Astrocyte (in vitro differentiated cells and primary cell): ENCODE results near the gene RGR. TPM values are rescaled to one million over a fixed set of nuclear protein-coding genes. Genes with fewer than 3 reads are reported as not detected.

Experiments
- DNase-seq: peaks from one replicate; pipeline ENCODE4 v3.0.0-alpha.2; 2010; ENCODE audit warnings: low read depth
- FAIRE-seq: peaks from 2 replicates; lab custom pipeline; 2011; peaks lifted over from hg19 to GRCh38; lab: Jason Lieb, UNC
- H2AFZ ChIP-seq: 2 replicates; pipeline ENCODE4 v1.6.0; 2012; ENCODE audit warnings: low read depth, low read length, inconsistent platforms
- H3K27ac ChIP-seq: 2 replicates; pipeline ENCODE4 v1.5.1; 2011; ENCODE audit warnings: low read depth, low read length, inconsistent platforms
- H3K27me3 ChIP-seq: 2 replicates; pipeline ENCODE4 v1.6.0; 2011; ENCODE audit warnings: low read length, inconsistent platforms; ENCODE audit not compliant: insufficient read depth
- H3K36me3 ChIP-seq: 2 replicates; pipeline ENCODE4 v1.5.1; 2011; ENCODE audit warnings: low read length, inconsistent platforms; ENCODE audit not compliant: insufficient read depth
- H3K4me1 ChIP-seq: 2 replicates; pipeline ENCODE4 v1.5.1; 2011; ENCODE audit warnings: low read length, inconsistent platforms; ENCODE audit not compliant: insufficient read depth
- H3K4me2 ChIP-seq: 2 replicates; pipeline ENCODE4 v1.6.0; 2012; ENCODE audit warnings: low read length, inconsistent platforms
- H3K4me3 ChIP-seq: 2 replicates; pipeline ENCODE4 v1.5.1; 2011; ENCODE audit warnings: low read depth, mild to moderate bottlenecking, low read length, inconsistent platforms; ENCODE audit not compliant: insufficient read depth
- H3K79me2 ChIP-seq: 2 replicates; pipeline ENCODE4 v1.6.0; 2012; ENCODE audit warnings: mild to moderate bottlenecking, low read length, inconsistent platforms; ENCODE audit not compliant: insufficient read depth
- H3K9ac ChIP-seq: 2 replicates; pipeline ENCODE4 v1.6.0; 2012; ENCODE audit warnings: mild to moderate bottlenecking, low read length, inconsistent platforms
- H3K9me3 ChIP-seq: 2 replicates; pipeline ENCODE4 v1.5.1; 2012; ENCODE audit warnings: low read depth, mild to moderate bottlenecking, low read length, inconsistent platforms; ENCODE audit not compliant: insufficient read depth
- H4K20me1 ChIP-seq: 2 replicates; pipeline ENCODE4 v1.6.0; 2012; ENCODE audit warnings: low read length, inconsistent platforms; ENCODE audit not compliant: insufficient read depth
- H3K27ac Mint-ChIP-seq: one replicate; pipeline ENCODE4 v1.8.0; 2021; ENCODE audit warnings: mild to moderate bottlenecking, mixed read lengths; ENCODE audit not compliant: unreplicated experiment
- H3K27me3 Mint-ChIP-seq: one replicate; pipeline ENCODE4 v1.8.0; 2021; ENCODE audit warnings: low read depth, mixed read lengths; ENCODE audit not compliant: unreplicated experiment
- H3K36me3 Mint-ChIP-seq: one replicate; pipeline ENCODE4 v1.8.0; 2021; ENCODE audit warnings: low read depth, mixed read lengths; ENCODE audit not compliant: unreplicated experiment
- H3K4me1 Mint-ChIP-seq: one replicate; pipeline ENCODE4 v1.8.0; 2021; ENCODE audit warnings: low read depth, mixed read lengths; ENCODE audit not compliant: unreplicated experiment
- H3K4me3 Mint-ChIP-seq: one replicate; pipeline ENCODE4 v1.8.0; 2021; ENCODE audit warnings: mild to moderate bottlenecking, moderate library complexity, mixed read lengths; ENCODE audit not compliant: unreplicated experiment
- H3K9me3 Mint-ChIP-seq: one replicate; pipeline ENCODE4 v1.8.0; 2021; ENCODE audit warnings: mild to moderate bottlenecking, mixed read lengths; ENCODE audit not compliant: unreplicated experiment
- EZH2 ChIP-seq: IDR thresholded peaks from 2 replicates; pipeline ENCODE4 v1.6.1; 2012; ENCODE audit warnings: mild to moderate bottlenecking, low read length, inconsistent platforms; ENCODE audit not compliant: insufficient read depth
- total RNA-seq: library from RNA; stranded (reverse); gene quantifications from 2 replicates; pipeline ENCODE4 v1.2.1, GENCODE V29; 2021
- TF ChIP-seq, protein P1 (sequence below): IDR thresholded peaks from 2 replicates; pipeline ENCODE4 v1.5.1; 2011; ENCODE audit warnings: low read depth, mild to moderate bottlenecking, inconsistent platforms, low read length, moderate library complexity; ENCODE audit not compliant: insufficient read depth

Gene RGR
- total RNA-seq, 1 donor from 2014 or later: not detected

DNA sequence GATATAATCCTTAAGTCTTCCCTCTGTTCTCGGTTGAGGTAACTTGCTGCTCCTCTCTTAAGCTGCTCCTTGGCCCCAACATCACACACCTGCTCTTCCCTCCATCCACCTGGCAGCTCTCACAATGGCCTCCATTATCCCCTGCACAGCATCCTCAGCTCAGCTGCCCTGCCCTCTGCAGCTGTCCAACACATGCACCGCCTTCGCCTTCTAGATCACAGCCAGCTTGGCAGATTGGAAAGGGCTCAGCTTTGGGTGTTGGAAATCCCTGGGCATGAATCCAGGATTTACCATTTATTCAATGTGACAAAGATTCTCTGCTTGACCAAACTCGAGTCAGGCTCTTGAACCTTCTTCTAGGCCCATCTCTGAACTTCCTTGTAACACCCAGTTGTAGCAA lies 20.6 kb downstream of the RGR start:
- H3K27ac Mint-ChIP-seq: no peak overlapping the region
- no peak overlapping the region for H3K9ac ChIP-seq
- no peak overlapping the region for H3K27ac ChIP-seq
- no peaks in the 10 kb centered on the region for H3K36me3 Mint-ChIP-seq
- no peak overlapping the region for H3K4me3 ChIP-seq
- no peaks in the 10 kb centered on the region for H3K9me3 Mint-ChIP-seq
- H3K4me2 ChIP-seq: no peak overlapping the region
- H3K27me3 Mint-ChIP-seq: peaks cover 18% of the 10 kb centered on the region
- DNase-seq (no peak), FAIRE-seq (no peak)
- H3K4me1 Mint-ChIP-seq: peaks cover 2% of the 10 kb centered on the region
- no peaks in the 10 kb centered on the region for H3K79me2 ChIP-seq
- H3K4me3 Mint-ChIP-seq: no peak overlapping the region
- no peaks in the 10 kb centered on the region for H3K27me3 ChIP-seq
- H3K9me3 ChIP-seq: no peaks in the 10 kb centered on the region
- no peak for TF ChIP-seq EZH2
- peaks cover 12% of the 10 kb centered on the region for H3K4me1 ChIP-seq
- H2AFZ ChIP-seq: no peak overlapping the region
- no peaks in the 10 kb centered on the region for H3K36me3 ChIP-seq
- no peaks in the 10 kb centered on the region for H4K20me1 ChIP-seq

DNA sequence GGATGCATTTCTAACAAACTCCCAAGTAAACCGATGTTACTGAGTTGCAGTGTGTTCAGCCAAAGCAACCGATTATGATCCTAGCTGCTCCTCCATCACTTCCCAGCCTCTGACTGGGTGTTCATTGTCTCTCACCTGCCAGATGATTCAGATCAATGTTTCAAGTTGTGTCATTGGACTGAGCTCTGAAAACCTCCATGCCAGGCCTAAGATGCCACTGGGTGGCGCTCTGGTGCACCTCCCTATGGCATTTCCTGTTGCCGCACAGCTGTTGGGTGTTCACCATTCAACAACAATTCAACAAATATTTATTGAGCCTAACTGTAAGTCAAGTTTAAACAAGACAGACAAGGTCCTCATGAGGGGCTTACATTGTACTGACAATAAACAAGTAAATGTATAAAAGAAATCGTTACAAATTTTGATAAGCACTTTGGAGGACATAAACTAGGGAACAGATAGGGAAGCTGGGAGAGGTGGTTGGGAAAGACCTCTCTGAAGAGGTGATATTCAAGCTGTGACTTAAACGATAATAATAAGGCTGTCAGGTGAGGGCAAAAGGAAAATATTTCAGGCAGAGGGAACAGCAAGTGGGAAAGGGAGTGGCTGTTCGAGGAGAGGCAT lies 22.8 kb downstream of the RGR start:
- peaks cover 3% of the 10 kb centered on the region for H3K27me3 Mint-ChIP-seq

DNA sequence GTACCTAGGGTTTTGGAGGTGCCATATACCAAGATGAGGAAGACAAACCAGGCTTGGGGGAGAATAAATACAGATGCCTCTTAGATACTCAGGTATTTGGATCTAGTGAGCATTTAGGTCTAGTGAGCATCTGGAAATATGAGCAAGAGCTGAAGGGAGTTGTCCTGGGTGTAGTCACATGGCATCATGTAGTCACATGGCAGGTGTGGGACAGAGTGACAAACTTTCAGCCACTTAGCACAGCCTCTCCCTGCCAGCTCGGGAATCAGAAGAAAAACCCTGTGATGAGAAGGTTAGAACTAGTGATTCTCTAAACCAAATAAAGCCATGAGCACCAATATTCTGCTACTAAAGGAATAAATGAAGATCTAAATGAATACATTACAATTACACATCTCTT lies 24.3 kb downstream of the RGR start:
- no peaks in the 10 kb centered on the region for H3K36me3 ChIP-seq
- H3K4me2 ChIP-seq: no peak overlapping the region
- no peaks in the 10 kb centered on the region for H3K79me2 ChIP-seq
- no peak for TF ChIP-seq EZH2
- TF ChIP-seq, protein P1, sequence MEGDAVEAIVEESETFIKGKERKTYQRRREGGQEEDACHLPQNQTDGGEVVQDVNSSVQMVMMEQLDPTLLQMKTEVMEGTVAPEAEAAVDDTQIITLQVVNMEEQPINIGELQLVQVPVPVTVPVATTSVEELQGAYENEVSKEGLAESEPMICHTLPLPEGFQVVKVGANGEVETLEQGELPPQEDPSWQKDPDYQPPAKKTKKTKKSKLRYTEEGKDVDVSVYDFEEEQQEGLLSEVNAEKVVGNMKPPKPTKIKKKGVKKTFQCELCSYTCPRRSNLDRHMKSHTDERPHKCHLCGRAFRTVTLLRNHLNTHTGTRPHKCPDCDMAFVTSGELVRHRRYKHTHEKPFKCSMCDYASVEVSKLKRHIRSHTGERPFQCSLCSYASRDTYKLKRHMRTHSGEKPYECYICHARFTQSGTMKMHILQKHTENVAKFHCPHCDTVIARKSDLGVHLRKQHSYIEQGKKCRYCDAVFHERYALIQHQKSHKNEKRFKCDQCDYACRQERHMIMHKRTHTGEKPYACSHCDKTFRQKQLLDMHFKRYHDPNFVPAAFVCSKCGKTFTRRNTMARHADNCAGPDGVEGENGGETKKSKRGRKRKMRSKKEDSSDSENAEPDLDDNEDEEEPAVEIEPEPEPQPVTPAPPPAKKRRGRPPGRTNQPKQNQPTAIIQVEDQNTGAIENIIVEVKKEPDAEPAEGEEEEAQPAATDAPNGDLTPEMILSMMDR: no peak
- peaks cover 12% of the 10 kb centered on the region for H3K4me1 ChIP-seq
- no peaks in the 10 kb centered on the region for H3K27me3 ChIP-seq
- H3K9ac ChIP-seq: no peak overlapping the region
- H2AFZ ChIP-seq: no peak overlapping the region
- no peak for DNase-seq
- Mint-ChIP-seq H3K9me3 (no peaks in the 10 kb centered on the region), H3K27me3 (no peaks in the 10 kb centered on the region), H3K4me3 (no peak overlapping the region), H3K36me3 (no peaks in the 10 kb centered on the region), H3K27ac (peak overlapping the region; percentile 77), H3K4me1 (peaks cover 3% of the 10 kb centered on the region)
- no peaks in the 10 kb centered on the region for H3K9me3 ChIP-seq
- no peaks in the 10 kb centered on the region for H4K20me1 ChIP-seq
- FAIRE-seq: no peak
- peak overlapping the region; percentile 4 for H3K27ac ChIP-seq
- no peak overlapping the region for H3K4me3 ChIP-seq

More for the DNA sequence above, 22.8 kb downstream of the RGR start:
- Histone ChIP-seq H2AFZ (no peak overlapping the region), H3K9ac (no peak overlapping the region), H3K79me2 (no peaks in the 10 kb centered on the region), H3K9me3 (no peaks in the 10 kb centered on the region), H3K27me3 (no peaks in the 10 kb centered on the region), H3K36me3 (no peaks in the 10 kb centered on the region), H3K4me3 (no peak overlapping the region), H3K27ac (no peak overlapping the region), H3K4me1 (peaks cover 12% of the 10 kb centered on the region), H4K20me1 (no peaks in the 10 kb centered on the region), H3K4me2 (no peak overlapping the region)
- DNase-seq (peak; percentile 10), FAIRE-seq (peak; percentile 13)
- H3K4me3 Mint-ChIP-seq: no peak overlapping the region
- no peaks in the 10 kb centered on the region for H3K36me3 Mint-ChIP-seq
- H3K27ac Mint-ChIP-seq: peak overlapping the region; percentile 85
- TF ChIP-seq EZH2: no peak
- TF ChIP-seq, protein P1: peak; percentile 74
- H3K4me1 Mint-ChIP-seq: peaks cover 3% of the 10 kb centered on the region
- no peaks in the 10 kb centered on the region for H3K9me3 Mint-ChIP-seq
